NCI-H146 treated with DMSO at 0.1 percent for 48 hours (cell line): ENCODE results near the gene DNLZ.
"Not testable (repeated sequence)": the region's sequence is repeated elsewhere in the genome, so short reads cannot be mapped to it uniquely, and the experiment has no call there.

Source experiments
- DNase-seq: peaks from one replicate; lab custom pipeline; 2025; ENCODE audit not compliant: unreplicated experiment; lab: John Stamatoyannopoulos, UW

Gene DNLZ

GRCh38 chr9:136332482-136332983 lies 31.0 kb downstream of the DNLZ start:
- DNase-seq, result no peak

GRCh38 chr9:136331556-136332481 lies 31.7 kb downstream of the DNLZ start:
- no peak for DNase-seq

DNA sequence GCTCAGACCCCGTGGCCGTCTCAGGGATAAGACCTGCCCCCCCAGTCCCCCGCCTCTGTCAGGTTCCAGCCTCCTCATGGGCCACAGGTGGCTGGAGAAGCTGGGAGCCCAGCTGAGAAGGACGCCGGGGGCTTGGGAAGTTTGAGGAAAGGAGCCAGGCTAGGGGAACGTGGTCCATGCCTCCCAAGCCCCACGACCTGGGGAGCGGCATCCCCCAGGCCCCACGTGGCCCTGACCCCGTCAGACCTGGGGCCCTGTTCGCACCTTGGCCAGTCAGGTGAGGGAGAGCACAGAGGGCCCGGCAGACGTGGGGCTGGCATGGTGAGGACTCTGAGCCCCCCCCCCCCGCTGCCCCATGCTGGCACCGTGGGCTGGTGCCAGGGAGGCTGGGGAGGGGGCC lies 32.5 kb downstream of the DNLZ start:
- no peak for DNase-seq

DNA sequence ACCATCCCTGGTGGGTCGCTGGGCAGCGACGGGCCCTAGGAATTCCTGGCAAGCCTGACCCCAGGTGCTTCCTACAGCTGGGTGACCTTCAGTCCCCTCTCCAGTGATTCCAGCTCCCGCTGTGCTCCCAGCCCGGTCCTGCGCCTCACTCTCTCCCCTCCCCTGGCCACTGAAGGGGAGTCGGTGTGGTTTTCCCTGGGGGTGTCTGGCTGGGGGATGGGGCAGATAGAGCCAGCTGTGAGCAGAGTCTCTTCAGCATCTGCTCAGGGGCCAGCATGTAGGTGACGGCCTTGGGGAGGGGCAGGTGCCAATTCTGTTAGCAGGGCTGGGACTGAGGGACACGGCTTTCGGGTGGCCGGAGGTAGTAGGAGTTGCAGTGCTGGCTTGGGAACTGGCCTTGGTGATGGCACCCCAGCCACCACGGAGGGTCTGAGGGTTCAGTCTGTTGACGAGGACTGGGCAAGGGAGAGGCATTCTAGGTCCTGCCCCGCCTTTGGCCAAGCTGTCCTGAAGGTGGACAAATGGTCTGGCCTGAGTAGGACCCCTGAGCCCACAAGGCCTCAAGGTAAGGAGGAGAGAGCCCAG lies 33.0 kb downstream of the DNLZ start:
- no peak for DNase-seq

DNA sequence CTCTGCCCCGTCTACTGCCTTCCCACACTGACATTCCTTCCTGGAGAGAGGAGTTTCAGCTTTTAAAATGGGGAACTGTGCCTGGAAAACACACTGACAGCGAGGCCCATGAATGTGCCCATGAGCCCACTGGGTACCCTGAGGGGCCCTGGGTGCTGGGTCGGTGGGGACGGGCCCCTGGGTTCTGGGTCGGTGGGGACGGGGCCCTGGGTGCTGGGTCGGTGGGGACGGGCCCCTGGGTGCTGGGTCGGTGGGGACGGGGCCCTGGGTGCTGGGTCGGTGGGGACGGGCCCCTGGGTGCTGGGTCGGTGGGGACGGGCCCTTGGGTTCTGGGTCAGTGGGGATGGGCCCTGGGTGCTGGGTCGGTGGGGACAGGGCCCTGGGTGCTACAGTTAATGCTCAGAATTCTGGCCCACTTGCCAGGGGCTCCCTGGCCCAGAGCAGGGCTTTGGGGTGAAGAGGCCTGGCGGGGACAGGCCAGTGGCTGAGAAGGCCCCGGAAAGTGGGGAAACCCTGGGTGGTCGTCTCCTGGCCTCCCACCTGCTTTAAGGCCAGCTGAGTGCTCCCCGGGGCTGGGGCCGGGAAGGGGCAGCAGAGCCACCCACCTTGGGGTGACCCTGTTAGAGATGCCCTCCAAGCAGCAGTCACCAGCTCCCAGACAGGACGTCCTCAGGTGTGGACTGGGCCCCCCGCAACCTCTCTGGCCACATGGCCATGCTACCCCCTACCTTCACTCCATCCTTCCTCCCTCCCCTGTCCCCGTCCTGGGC lies 33.7 kb downstream of the DNLZ start:
- no peak for DNase-seq

DNA sequence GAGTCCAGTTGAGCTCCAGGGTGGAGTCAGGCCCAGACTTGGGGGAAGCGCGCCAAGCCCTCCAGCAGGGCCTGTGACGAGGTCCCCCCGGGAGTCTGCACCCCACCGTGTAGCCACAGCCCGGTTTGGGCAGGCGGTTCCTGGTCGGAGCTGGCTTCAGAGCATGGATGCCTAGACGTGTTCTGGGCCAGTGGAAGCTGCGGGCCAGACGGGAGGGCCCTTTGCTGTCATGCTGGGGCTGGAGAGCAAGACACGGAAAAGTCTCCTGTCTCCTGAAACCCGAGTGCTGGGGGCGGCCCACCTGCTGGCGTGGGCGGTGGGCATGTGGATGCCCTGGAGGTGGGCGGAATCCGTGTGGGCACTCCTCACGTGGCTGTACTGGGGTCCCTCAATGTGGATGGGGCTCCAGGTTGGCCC lies 34.3 kb downstream of the DNLZ start:
- DNase-seq, result no peak

- DNase-seq, result no peak
These were observed 34.9 kb downstream of the DNLZ start for GRCh38 chr9:136328622-136329041.

- DNase-seq, result no peak
These were observed 35.4 kb downstream of the DNLZ start for GRCh38 chr9:136328011-136328621.

DNA sequence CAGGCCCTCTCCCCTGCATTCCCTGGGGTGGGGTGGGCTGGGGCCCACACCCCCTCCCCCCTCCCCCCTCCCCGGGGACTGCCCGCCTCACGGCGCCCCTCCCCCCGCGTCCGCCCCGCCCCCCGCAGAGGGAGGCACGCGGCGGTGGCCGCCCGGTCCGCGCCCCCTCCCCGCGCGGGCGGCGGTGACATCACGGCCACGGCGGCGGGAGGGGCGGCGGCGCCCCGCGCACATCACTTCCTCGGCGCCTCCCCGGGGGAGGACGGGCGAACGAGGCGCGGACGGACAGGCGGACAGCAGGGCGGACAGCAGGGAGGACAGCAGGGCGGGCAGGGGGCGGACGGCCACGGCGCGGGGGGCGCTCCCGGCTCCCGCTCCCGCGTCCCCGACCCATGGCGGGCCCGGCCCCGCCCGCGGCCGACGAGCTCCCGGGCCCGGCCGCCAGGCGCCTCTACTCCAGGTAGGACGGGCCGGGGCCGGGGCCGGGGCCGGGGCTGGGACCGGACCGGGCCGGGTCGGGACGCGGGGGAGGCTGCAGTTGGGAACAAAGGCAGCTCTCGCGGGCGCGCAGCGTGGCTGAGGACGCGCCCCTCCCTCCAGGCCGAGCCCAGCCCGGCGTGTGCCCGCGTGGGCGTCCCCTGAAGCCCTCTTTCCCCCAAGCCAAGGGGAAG lies 36.1 kb downstream of the DNLZ start, which contains the start of gene GPSM1:
GPSM1 (plus strand) TSS at position 236 of the 671 bp plus-strand sequence; CDS start at position 393, 157 bp downstream.
- DNase-seq, result no peak

- no peak for DNase-seq
These were observed 36.7 kb downstream of the DNLZ start for GRCh38 chr9:136326761-136327303.

- no peak for DNase-seq
These were observed 37.3 kb downstream of the DNLZ start for GRCh38 chr9:136326061-136326760.

- no peak for DNase-seq
These were observed 38.2 kb downstream of the DNLZ start for GRCh38 chr9:136325358-136325757.

GRCh38 chr9:136324501-136325300 lies 38.8 kb downstream of the DNLZ start:
- no peak for DNase-seq

- DNase-seq, result no peak
These were observed 40.2 kb downstream of the DNLZ start for GRCh38 chr9:136323371-136323789.

DNA sequence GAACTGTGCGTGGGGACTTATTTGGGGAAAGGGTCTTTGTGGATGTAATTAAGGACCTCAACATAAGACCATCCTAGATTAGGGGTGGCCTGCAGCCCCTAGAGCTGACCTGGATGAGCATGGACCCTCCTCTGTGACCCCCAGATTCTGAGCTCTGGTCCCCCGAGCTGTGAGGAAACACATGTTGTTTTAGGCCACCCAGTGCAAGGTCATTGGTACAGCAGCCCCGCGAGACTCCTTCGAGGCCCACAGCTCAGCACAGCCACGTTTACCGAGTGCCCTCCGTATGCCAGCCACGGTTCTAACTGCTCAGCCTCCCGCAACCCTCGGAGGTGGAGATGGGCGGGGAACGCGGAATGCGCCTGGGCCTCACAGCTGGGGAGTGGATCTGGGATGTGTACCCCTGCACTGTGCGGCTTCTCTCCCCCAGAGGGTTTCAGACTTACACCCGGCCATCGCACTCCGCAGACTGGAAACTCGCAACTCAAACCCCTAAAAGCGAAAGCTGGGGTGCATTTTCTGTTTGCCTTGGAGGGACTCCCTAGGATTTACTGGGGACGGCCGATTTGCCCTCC lies 40.7 kb downstream of the DNLZ start:
- DNase-seq, result no peak

- no peak for DNase-seq
These were observed 42.0 kb downstream of the DNLZ start for GRCh38 chr9:136321561-136321960.

GRCh38 chr9:136320972-136321371 lies 42.6 kb downstream of the DNLZ start:
- not testable (repeated sequence) for DNase-seq

DNA sequence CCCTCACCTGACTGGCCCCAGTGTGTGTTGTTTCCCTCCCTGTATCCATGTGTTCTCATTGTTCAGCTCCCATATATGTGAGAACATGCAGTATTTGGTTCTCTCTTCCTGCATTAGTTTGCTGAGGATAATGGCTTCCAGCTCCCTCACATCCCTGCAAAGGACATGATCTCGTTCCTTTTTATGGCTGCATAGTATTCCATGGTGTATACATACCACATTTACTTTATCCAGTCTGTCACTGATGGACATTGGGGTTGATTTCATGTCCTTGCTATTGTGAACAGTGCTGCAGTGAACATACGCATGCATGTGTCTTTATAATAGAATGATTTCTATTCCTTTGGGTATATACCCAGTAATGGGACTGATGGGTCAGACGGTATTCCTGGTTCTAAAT lies 43.6 kb downstream of the DNLZ start:
- not testable (repeated sequence) for DNase-seq
